ENCODE results near the gene ITPR1.

The ITPR1 gene

DNA sequence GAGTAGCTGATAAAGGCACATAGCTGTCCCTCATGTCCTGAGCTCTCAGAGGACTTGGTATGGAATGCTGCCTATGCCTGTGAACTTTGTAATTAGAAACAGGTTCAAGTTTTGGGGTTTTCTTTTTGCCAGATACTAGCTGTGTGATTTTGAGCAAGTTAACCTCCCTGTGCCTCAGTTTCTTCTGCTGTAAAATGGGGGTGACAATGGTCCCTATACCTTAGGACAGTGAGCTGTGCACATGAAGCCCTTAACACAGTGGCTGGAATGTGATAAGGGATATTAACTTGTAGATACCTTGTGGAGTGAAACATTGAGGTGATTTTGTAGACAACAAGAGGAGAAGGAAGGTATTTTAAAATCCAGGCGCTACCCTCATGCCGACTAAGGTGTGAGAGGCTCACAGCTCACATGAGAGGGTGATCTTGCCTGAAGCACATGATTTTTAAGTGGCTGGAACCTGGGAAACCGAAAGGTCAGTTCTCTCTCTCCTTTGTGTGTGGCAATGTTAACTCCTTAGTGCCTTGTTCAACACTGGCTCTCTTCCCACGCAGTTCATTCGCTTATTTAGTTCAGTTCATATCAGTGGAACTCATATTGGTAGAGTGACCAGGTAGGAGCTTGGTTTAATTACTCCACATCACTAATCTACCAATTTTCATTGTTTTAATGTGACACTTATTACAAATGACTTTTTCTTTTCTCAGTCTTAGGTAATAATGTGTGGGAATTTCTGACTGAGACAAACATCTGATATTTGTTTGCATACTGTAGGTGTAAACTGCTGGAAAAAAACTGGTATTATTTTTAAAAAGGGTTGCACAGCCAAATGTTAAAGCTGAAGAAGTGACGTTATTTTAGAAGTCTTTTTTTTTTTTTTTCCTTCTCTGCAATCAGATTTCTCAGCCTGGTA, 236.2 kb downstream of the ITPR1 start:
- peak; percentile 7 for DNase-seq

DNA sequence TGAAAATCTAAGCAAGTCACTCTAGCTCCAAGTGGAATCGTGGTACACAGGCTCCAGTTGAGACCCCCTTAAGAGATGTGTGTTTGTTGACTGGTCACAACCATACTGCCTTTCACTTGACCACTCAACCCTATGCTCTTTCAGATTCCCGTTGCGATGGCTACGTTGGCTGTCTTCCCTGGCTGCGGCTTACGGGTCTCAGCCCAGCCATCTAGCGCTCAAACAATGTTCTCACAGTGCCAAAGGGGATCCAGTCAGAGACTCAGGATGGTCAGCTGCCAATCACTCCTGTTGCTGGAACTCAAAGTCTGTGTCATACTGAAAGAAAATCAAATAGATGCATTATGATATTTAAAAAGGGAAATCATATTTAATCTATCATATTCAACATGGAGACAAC, 237.6 kb downstream of the ITPR1 start:
- DNase-seq, result no peak

DNA sequence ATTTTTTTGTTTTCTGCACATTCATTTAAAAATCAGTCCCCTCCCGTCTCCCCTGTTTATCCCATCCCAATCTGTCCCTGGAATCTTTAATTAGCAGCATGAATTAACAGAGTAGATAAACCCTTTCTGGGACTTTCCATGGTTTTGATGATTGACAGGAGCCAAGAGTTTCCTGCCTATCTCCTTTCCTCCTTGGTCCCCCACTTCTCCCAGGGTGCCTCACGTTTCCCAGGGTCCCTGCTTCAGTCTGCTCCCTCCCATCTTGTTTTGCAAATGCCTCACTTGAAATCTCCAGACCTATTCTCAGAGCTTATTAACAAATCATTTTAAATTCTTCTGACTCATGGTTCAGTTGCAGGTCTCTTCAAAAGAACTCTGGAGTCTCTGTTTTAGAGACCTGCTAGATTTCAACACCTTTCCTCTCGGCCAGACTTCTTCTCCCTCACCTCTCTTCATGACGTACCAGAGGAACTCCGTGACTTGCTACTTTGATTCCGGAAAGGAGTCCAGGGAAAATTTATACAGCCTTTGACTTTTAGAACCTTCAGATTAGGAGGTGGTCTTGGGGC, 238.5 kb downstream of the ITPR1 start:
- DNase-seq, result no peak

DNA sequence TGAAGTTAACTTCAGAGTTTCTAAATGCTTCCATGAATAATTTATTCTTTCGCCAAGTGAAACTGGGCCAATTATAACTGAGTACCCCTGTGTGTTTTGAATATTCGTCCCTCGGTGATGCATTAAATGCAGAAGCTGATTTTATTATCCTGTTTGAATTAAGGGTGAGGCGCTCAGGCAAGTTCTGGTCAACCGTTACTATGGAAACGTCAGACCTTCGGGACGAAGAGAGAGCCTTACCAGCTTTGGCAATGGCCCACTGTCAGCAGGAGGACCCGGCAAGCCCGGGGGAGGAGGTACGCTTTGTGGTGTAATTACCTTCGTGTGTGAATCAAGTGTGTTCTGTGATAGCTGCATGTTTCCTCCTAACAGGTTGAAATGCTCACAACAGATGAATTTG, 239.8 kb downstream of the ITPR1 start:
- DNase-seq, result no peak

DNA sequence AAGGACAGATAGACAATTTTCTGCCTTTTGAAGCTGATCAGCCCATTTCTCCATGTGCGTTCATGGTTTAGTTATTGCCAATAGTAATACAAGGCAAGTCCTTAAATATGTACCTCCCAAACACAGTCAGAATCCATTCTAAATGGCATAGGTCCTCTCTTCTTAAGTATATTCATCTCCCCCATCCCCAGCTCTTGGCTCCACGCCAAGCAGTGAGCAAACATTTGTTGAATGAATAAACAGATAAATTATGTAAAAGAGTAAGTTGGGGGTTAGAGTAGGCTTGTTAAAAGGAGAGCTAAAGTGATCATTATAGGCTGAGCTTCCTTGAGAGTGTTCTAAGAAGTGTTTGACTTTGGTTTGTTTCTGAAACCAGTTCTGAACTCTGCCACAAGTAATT, 241.3 kb downstream of the ITPR1 start:
- no peak for DNase-seq

DNA sequence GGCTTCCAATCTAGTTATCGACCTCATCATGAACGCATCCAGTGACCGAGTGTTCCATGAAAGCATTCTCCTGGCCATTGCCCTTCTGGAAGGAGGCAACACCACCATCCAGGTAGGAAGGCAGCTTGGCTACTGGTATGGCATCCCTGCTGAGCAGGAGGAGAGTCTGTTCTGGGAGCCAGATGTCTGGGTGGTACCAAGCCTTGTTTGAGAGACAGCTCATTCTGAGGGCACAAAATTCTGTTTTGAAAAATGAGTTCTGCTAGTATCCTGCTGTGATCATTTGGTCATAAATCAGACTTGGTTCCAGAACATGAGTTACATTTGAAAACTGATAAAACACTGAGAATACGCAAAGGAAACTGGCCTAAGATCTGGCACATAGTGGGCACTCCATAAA, 242.1 kb downstream of the ITPR1 start:
- no peak for DNase-seq

DNA sequence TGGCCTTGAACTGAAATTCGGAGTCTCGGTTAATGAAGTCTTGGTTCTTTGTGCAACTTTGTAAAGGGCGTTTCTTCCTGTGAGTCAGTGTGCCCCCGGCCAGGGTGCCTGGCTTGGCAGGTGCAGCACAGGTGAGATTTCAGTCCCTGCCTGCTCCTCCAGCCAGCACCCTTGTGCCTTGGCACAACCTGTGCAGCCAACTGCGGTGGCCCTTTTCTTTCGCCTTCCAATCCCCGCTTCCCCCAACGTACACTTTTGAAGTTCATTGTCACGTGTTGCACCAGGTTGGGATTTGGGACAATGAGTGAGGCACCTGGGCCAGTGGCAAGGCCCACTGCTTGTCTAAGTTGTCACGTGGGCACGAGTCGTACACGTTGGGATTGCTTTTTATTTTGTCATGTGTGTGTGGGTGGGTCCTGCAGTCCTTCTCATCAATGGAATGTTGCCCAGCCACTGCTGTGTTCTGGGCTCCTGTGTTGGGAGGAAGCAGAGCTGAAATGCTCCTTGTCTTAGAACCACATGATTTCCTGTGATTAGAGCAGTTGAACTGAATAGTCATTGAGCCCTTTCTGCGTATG, 243.2 kb downstream of the ITPR1 start:
- no peak for DNase-seq

DNA sequence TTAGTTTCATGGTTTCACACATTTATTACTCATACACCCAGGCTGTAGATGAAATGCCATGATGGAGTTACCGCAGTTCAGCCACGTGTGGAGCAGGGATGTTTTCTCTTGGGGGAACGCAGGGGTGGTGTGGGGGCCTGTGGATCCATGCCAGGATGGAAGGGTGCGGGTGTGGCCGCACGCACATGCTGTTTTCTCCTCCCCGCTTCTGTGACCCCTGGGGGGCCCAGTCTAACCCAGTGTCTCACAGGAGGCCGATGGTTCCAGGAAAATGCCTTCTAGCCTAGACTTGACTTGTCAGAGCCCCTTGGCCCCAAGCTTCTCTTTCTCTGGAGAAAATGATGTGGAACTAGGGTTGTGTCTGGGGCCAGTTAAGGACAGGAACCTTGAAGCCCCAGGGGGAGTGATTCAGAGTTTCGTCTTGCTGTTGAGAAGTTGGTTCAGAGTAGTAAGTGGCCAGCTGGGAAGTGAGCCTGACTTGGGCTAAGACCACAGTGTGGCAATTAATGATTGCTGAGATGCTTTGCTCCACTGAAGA, 245.7 kb downstream of the ITPR1 start:
- DNase-seq, result no peak

DNA sequence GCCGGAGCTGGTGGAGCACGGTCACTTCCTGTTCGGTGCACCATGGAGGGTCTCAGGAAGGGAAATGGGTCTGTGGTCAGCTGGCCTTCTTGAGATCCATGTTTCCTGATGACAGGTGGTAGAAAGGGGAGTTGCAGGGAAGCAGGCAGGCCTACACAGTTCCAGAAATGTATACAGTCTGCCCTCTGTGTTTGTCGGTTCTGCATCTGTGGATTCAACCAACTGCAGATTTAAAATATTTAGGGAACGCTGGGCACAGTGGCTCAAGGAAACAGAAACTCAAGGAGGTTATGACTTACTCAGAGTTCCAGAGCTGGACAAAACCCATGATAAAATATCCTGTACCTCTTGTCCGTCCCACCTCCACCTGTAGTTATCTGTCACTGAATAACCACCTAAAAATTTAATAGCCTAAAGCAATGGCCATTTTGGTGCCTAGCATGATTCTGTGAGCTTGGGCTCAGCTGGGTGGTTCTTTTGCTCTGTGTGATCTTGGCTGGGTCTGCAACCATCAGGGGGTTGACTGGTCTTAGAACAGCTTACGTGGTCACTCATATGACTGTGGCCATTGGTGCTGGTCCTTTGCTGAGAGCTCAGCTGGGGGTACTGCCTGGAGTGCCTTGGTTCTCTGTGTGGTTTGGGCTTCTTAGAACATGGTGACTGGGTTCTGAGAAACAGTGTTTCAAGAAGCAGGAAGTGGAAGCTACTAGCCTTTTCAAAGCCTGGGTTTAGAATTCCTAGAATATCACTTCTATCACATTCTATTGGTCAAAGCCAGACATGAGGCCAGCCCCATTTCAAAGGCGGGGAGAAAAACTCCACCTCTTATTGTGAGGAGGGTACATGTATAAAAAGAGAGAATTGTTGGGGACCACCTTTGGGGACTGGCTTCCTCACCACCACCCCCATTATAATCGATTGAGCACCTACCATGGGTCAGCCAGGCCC, 246.4 kb downstream of the ITPR1 start:
- no peak for DNase-seq

DNA sequence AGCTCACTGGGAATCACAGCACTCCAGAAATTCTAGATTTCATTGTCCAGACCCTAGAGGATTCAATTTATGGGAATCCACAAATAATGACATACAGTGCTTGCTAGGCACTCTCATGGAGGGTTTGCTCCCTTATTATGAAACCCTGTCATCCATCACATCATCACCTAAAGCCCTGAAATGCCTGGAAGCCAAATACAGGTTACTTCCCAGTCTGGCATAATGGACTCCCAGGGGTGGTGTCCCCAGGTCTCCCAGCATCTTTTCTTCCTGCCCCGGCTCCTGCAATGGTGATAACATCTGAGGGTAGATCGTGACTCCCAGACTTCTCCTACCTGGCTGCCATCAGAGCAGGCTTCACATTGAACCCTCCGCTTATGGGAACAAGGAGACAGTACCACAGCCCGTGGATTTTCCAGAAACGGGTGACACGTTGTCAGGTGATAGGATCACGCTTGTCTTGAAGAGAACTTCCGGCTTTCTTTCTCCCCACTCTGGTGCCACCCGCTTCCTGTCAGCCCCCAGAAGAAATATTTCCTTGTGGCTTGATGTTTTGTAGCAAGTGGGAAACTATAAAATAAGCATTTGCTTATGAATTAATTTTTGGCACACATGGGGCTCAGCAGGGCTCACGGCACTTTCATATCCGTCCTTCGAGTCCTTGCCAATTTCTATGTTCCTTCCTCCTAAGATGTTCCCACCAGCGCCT, 247.4 kb downstream of the ITPR1 start:
- no peak for DNase-seq

DNA sequence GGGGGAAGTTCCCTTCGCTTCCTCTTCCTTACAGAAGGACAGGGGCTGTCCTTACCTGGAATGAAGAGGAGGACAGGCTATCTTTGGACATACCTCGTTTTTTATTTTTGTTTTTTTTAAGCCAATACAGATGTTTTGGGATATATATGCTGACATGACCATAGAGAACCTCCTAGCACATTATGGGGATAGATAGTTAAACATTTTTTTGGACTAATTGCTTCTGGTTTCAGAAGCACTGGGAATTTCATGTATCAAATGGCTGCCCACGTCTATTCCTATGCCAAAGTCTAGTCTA, 247.9 kb downstream of the ITPR1 start:
- DNase-seq, result no peak

DNA sequence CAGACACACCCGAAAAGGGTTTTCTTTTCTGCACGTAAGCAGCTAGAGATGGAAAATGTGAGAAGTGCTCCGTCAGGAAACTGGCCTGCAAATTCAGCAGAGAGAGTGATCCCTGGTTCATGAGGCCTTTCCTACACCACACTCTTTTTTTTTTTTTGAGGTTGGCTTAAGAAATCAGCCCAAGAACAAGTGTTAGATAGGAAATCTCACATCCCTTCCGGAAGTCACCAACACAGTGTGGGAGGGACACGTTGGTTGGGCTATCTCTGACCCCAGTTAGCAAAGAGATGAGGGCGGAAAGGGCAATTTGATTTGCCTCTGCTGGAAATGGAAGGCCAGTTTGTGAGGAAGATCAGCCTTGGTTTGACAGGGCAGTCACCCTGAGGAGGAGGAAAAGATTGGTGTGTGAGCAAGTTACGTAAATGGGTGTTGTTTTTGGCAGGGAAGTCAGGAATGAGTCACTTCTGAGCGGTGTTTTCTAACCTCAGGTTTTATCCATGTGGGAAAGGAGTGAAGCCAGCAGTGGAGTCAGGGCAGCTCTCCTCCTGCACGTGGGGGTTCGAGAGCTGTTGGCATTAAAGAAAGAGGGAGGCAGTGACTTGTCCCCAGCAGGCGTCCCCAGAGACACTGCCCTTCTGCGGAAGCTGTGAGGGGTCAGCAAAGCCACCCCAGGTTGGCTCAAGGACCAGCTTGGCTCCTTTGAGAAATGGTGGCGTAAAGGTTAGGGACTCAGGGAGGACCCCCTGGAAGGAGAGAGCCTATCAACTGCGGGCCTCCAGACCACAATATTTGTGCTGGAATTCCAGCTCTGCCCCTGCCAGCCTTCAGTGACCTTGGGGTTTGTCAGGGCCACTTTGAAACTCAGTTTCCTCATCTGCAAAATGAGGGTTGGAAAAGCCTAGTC, 248.5 kb downstream of the ITPR1 start:
- DNase-seq, result peak; percentile 46

DNA sequence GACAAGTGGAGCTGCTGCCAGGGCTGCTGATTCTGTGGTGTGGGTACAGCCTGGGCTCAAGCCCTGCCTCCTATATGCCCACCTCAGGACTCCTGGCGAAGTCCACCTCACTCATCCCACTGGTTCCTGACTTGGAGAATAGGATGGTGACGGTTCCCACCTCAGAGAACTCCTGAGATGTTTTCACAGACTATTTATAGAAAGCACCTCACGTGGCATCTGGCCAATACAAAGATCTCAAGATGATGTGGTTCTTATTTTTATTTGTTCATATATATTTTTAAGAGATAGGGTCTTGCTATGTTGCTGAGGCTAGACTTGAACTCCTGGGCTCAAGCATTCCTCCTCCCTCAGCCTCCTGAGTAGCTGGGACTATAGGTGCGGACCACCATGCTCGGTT, 249.2 kb downstream of the ITPR1 start:
- DNase-seq, result no peak

DNA sequence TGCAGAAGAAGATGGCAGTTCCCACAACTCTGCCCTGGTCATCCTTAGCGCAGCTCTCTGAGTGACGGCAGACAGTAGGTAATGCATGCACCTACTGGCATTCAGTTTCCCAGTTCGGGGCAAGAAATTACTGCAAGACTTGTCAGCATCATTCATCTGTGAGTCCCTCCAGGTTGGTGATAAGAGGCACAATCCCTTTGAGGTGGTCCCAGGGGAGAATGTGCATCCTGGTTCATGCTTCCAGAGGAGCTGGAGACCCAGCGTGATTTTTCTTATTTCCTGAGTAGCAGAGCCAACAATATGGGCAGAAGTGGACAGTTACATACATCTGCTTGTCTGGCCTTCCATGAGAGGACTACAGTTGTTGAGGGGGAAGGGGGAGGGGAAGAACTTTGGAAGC, 250.2 kb downstream of the ITPR1 start:
- DNase-seq, result no peak

DNA sequence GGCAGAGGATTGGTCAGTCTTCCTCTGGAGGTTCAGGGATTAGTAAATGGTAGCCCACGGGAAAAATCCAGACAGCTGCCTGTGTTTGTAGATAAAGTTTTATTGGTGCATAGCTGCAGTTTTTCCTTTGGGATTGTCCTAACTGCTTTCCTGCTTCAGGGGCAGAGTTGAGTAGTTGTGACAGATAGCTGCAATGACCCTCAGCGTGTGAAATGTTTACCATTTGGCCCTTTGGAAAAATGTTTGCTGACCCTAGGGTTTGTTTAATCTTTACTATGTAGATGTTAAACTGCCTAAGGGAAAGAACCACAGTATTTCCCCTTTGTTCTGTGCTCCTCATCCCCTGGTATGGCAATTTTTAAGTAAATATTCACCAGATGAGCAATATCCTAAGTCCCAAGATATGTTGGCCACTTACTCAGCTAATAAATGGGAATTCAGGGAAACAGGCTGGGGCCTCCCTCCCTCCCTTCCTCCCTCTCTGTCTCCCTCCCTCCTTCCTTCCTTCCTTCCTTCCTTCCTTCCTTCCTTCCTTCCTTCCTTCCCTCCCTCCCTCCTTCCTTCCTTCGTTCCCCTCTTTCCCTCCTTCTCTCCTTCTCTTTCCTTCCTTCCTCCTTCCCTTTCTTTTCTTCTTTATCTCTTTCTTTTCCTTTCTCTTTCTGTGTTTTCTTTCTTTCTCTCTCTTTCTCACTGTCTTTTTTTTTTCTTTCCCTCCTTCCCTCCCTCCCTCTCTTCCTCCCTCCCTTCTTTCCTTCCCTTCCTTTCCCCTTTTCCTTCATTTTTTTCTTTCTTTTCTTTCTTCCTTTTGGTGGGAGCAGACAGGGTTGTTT, 251.5 kb downstream of the ITPR1 start:
- DNase-seq, result no peak

DNA sequence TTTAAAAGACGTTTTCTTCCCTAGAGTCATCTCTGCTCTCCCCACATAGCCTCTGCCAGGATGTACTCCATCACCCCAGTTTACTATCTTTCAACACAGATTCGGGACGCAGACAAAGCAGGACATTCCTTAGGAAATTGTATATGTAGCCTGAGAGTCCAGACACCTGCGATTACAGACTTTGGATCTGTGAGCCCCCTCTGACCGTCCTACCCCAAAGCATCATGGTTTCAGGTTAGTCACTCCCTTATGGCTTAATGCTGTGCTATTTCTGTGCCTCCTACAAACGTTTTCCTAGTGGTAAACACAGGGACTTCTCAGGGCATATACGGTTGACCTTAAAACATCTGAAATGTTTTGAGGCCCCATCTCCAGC, 252.1 kb downstream of the ITPR1 start:
- DNase-seq, result no peak

DNA sequence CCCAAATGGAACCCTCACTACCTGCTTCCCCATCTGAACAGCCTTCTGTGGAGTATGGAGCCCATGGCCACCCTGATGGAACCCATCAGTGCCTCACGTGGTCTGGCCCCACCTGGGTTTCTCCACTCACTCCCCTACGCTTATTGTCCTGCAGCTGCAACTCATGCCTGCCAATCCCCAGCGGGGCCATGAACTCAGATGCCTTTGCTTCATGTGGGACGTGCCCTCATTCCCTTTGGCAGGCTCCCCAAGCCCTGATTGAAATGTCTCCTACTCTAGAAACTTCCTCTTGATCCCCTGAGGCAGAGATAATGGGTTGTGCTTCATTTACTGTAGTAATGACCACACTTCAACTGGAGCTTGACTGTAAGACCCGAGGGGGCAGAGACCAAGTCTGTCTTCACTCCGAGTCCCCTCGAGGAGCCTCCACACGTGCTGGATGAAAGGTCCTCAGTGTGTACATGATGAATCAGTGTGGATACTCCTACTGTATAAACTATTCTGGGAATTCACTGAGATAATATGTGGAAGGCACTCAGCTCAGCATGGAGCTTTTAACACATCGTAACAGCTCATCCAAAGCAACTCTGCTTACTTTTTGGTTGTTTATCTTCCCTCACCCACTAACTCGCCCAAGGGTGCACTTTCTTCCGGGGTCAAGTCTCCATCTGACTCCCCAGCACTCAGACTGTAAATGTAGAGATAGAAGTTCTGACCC, 253.3 kb downstream of the ITPR1 start:
- peak; percentile 8 for DNase-seq

DNA sequence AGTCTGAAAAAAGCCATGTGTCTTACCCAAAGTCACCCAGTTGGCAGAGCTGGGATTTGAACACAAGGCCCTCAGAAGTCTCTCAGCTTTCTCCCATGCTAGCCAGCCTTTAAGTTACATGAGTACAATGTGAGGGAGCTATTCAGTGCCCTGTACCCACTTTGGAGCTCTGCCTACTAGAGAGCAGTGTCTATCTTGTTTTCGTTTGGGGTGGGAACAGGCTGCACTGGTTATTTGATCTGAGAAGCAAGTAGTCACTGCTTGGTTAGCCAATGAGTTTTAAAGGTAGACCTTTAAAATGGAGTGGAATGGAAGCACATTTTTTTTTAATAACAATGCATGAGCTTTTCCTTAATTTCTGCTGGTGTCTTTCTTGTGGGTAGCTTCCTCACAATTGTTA, 255.0 kb downstream of the ITPR1 start:
- no peak for DNase-seq

DNA sequence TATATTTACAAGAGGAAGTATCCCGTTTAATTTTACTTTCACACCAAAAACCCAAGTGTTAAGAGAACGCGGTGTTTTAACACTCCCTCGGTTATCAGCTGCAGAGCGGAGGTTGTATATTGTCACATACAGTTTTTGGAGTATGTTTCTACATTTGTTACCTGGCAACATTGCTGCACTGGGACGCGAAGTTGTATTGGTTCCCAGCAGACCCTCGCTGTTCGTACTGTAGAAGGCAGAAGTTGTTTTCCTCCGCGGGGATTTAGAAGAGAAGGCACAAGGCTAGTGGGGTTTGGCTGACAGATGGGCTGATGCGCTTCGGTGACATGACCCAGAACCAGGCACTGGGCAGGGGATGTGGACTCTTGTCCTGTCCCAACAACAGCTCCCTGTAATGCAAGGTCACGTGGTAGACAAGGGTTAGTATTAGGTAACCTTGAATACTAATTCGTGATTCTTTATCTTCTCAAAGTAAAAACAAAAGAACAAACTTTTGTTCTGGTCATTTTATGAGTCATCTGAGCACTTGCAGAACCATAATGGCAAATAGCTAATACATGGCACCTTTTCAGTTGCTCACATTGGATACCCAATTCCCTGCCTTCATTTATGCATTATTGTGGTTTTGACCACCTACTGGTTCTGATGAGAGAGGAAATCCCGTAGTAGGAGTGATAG, 255.7 kb downstream of the ITPR1 start:
- DNase-seq, result no peak

Measured in eye (tissue), 1 donor.